Choroid plexus epithelial cell (primary cell): ENCODE results near the gene DAG1.

ENCODE experiments used
- DNase-seq: peaks from one replicate; pipeline ENCODE4 v3.0.0-alpha.2; 2010; ENCODE audit warnings: low read depth
- H3K4me3 ChIP-seq: 2 replicates; pipeline ENCODE4 v1.5.1; 2011; ENCODE audit warnings: low read depth, mild to moderate bottlenecking, control low read depth, low read length, moderate library complexity
- CTCF ChIP-seq: conservative IDR thresholded peaks from 2 replicates; pipeline ENCODE4 v1.5.1; 2011; ENCODE audit warnings: low read depth, mild to moderate bottlenecking, control low read depth, inconsistent platforms, low read length, moderate library complexity

DAG1 gene

GRCh38 chr3:49566312-49566711, 96.2 kb downstream of the DAG1 start:
- peak; percentile 56 for TF ChIP-seq CTCF
- peak; percentile 33 for DNase-seq
- H3K4me3 ChIP-seq, result no peak overlapping the region

- no peak for TF ChIP-seq CTCF
- H3K4me3 ChIP-seq, result no peak overlapping the region
- no peak for DNase-seq
Measured at GRCh38 chr3:49567406-49567805, 97.3 kb downstream of the DAG1 start.

GRCh38 chr3:49568965-49569364, 98.9 kb downstream of the DAG1 start:
- H3K4me3 ChIP-seq, result no peak overlapping the region
- no peak for DNase-seq
- no peak for TF ChIP-seq CTCF

GRCh38 chr3:49570028-49570654, 100.1 kb downstream of the DAG1 start:
- H3K4me3 ChIP-seq, result no peak overlapping the region
- no peak for TF ChIP-seq CTCF
- DNase-seq, result no peak

- no peak for TF ChIP-seq CTCF
- no peak overlapping the region for H3K4me3 ChIP-seq
- DNase-seq, result no peak
Measured at GRCh38 chr3:49582177-49582576, 112.1 kb downstream of the DAG1 start.
